ENCODE data around the gene CRYL1.

DNA sequence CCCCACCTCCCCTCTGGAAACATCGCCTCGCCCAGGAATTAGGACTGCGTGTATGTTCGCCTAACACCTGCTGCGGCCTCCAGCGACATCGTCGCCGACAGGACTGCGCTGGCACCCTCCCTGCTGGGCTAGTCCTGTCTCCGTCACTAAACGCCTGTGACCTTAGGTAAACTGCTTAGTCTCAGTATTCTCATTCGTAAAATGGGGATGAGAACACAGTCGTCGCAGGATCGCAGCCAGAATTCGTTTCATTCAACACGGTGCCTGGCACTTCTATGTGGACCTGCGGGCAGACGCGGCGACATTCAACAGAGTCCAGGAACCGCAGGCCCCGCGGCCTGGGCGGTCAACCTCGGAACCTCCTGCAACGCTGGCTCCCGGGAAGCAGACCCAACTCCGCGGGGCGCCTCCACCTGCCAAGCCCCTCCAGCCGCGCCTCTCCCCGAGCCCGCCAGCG, 485 bp downstream of the CRYL1 start:
- TF ChIP-seq, protein P1, sequence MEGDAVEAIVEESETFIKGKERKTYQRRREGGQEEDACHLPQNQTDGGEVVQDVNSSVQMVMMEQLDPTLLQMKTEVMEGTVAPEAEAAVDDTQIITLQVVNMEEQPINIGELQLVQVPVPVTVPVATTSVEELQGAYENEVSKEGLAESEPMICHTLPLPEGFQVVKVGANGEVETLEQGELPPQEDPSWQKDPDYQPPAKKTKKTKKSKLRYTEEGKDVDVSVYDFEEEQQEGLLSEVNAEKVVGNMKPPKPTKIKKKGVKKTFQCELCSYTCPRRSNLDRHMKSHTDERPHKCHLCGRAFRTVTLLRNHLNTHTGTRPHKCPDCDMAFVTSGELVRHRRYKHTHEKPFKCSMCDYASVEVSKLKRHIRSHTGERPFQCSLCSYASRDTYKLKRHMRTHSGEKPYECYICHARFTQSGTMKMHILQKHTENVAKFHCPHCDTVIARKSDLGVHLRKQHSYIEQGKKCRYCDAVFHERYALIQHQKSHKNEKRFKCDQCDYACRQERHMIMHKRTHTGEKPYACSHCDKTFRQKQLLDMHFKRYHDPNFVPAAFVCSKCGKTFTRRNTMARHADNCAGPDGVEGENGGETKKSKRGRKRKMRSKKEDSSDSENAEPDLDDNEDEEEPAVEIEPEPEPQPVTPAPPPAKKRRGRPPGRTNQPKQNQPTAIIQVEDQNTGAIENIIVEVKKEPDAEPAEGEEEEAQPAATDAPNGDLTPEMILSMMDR (IDR thresholded peaks at IDR 0.05; ENCODE audit: insufficient read depth, low read length, poor library complexity, severe bottlenecking) = no peak
- TF ChIP-seq EZH2phosphoT487 (conservative IDR thresholded peaks at IDR 0.05; ENCODE audit: low read length) = no peak

Measured in SU-DHL-6 (cell line).